Thyroid gland (tissue), 4 donors: Measurements from ENCODE around the gene CCN5. TPM values are rescaled to one million over a fixed set of nuclear protein-coding genes. Genes with fewer than 3 reads are reported as not detected.

Source experiments
- DNase-seq, 2 donors: peaks; one replicate each; pipeline ENCODE4 v3.0.0-alpha.2; 2019
- H3K27ac ChIP-seq, 3 donors: fragments of 200-600 bp; sonication (generic); 1 replicate in 2 of 3; 2 replicates in 1 of 3; pipeline ENCODE4 v1.5.1; 2016 to 2019; ENCODE audit warnings: mild to moderate bottlenecking in 1 of 3, moderate library complexity in 1 of 3
- H3K27me3 ChIP-seq: fragments of 200-600 bp; sonication (generic); one replicate; pipeline ENCODE4 v1.5.1; 2019
- H3K36me3 ChIP-seq, 2 donors: fragments of 200-600 bp; sonication (generic); one replicate each; pipeline ENCODE4 v1.5.1; 2016 to 2019
- H3K4me1 ChIP-seq, 2 donors: fragments of 200-600 bp; sonication (generic); one replicate each; pipeline ENCODE4 v1.5.1; 2017 to 2019
- H3K4me3 ChIP-seq, 3 donors: fragments of 200-600 bp; sonication (generic); replicated peaks in 1 of 3; 1 replicate in 2 of 3; 2 replicates in 1 of 3; pipeline ENCODE4 v1.5.1; 2016; ENCODE audit warnings: mild to moderate bottlenecking in 1 of 3
- H3K9me3 ChIP-seq: fragments of 200-600 bp; sonication (generic); one replicate; pipeline ENCODE4 v1.5.1; 2017
- CTCF ChIP-seq, 6 experiments: fragments of 200-600 bp in 3 of 6; fragments of 450-650 bp in 3 of 6; sonication (generic) in 3 of 6; IDR thresholded peaks; one replicate each; pipeline ENCODE4 v1.5.1; 2016 to 2019; ENCODE audit warnings: antibody characterized with exemption in 6 of 6, mild to moderate bottlenecking in 2 of 6, inconsistent platforms in 1 of 6, moderate library complexity in 1 of 6
- POLR2A ChIP-seq, 2 donors: fragments of 450-650 bp; IDR thresholded peaks; one replicate each; pipeline ENCODE4 v1.6.1; 2017; ENCODE audit warnings: antibody characterized with exemption in 2 of 2, mild to moderate bottlenecking in 2 of 2, moderate library complexity in 1 of 2
- WGBS, 2 donors: methylation state at CpG; one replicate each; pipeline ENCODE4 v1.1.5; 2017; 5-methylcytosine and 5-hydroxymethylcytosine counted together
- intact Hi-C: fragments of 100-400 bp; cut with DNase I; formaldehyde crosslinking; loops from one replicate; pipeline ENCODE4 v1.15.1; 2023
- total RNA-seq, 4 donors: library from RNA; depleted of rRNA; stranded (reverse); fragments of >200 nt; gene quantifications; one replicate each; pipeline ENCODE4 v1.2.3, GENCODE V29; 2016

The CCN5 gene
- total RNA-seq, 4 donors from 2014 or later = 4.7 to 47.6 (median 26.6) TPM

GRCh38 chr20:44742304-44743079 lies 27.3 kb downstream of the CCN5 start:
- H3K4me3 ChIP-seq = no peak overlapping the region
- no peaks in the 10 kb centered on the region for H3K27me3 ChIP-seq
- H3K4me1 ChIP-seq = peaks cover 16 to 21% of the 10 kb centered on the region in 2 donors
- no peaks in the 10 kb centered on the region for H3K9me3 ChIP-seq
- 66% methylated on average over 14 of the region's 14 CpGs for WGBS, 2 donors
- TF ChIP-seq POLR2A (IDR thresholded peaks at IDR 0.05) (no peak), CTCF (IDR thresholded peaks at IDR 0.05) (no peak)
- H3K36me3 ChIP-seq = no peaks in the 10 kb centered on the region
- peak; percentile 29 to 37 for DNase-seq
- intact Hi-C loops = no loop called here
- H3K27ac ChIP-seq = no peak overlapping the region

GRCh38 chr20:44743080-44743701 lies 28.0 kb downstream of the CCN5 start:
- peaks cover 18 to 27% of the 10 kb centered on the region in 2 donors for H3K4me1 ChIP-seq
- TF ChIP-seq CTCF (IDR thresholded peaks at IDR 0.05) = no peak
- TF ChIP-seq POLR2A (IDR thresholded peaks at IDR 0.05) = no peak
- H3K4me3 ChIP-seq = no peak overlapping the region
- WGBS, 2 donors = 75 to 76% methylated on average over 7 of the region's 7 CpGs
- H3K9me3 ChIP-seq = no peaks in the 10 kb centered on the region
- H3K36me3 ChIP-seq = no peaks in the 10 kb centered on the region
- intact Hi-C loops = no loop called here
- H3K27me3 ChIP-seq = no peaks in the 10 kb centered on the region
- no peak overlapping the region for H3K27ac ChIP-seq
- no peak for DNase-seq

- no peaks in the 10 kb centered on the region for H3K36me3 ChIP-seq
- H3K4me3 ChIP-seq = no peak overlapping the region
- TF ChIP-seq POLR2A (IDR thresholded peaks at IDR 0.05) (no peak), CTCF (IDR thresholded peaks at IDR 0.05) (no peak)
- intact Hi-C loops = no loop called here
- WGBS, 2 donors = 90 to 94% methylated on average over 9 to 12 of the region's 12 CpGs
- no peaks in the 10 kb centered on the region for H3K27me3 ChIP-seq
- H3K27ac ChIP-seq = no peak overlapping the region
- H3K9me3 ChIP-seq = no peaks in the 10 kb centered on the region
- no peak for DNase-seq
- peaks cover 18 to 27% of the 10 kb centered on the region in 2 donors for H3K4me1 ChIP-seq
These were observed 28.9 kb downstream of the CCN5 start for GRCh38 chr20:44743916-44744655.

GRCh38 chr20:44745122-44745597 lies 30.0 kb downstream of the CCN5 start:
- Histone ChIP-seq H3K27me3 (no peaks in the 10 kb centered on the region), H3K4me1 (peaks cover 18 to 27% of the 10 kb centered on the region in 2 donors), H3K9me3 (no peaks in the 10 kb centered on the region), H3K4me3 (peak overlapping the region in 1 of 3 donors; percentile 54), H3K36me3 (no peaks in the 10 kb centered on the region), H3K27ac (peak overlapping the region in 1 of 3 donors; percentile 56)
- 60 to 69% methylated on average over 5 of the region's 5 CpGs for WGBS, 2 donors
- no peak for DNase-seq
- no peak for TF ChIP-seq POLR2A (IDR thresholded peaks at IDR 0.05)
- no peak for TF ChIP-seq CTCF (IDR thresholded peaks at IDR 0.05)
- intact Hi-C loops = loop anchor here (5.0 kb wide), 1 partner anchor 122 kb away; no protein-coding TSS in a partner anchor
